MCF 10A (cell line): ENCODE data around the gene SSR4. TPM values are rescaled to one million over a fixed set of nuclear protein-coding genes. Genes with fewer than 3 reads are reported as not detected.

Experiments used
- BruUV-seq: library from RNA; stranded (reverse); fragments of 400-500 nt; replicated peaks from 2 replicates; lab custom pipeline; 2021; lab: Mats Ljungman, UMichigan
- CTCF ChIA-PET: fragments of 300-600 bp; sonication (Branson Sonifier 250); formaldehyde crosslinking; extraction: SDS; loops from one replicate; lab custom pipeline; 2021; ENCODE audit warnings: antibody characterized with exemption, inconsistent platforms; lab: Yijun Ruan, JAX
- POLR2A ChIA-PET: fragments of 300-600, 350-650 bp; sonication (Branson Sonifier 250); formaldehyde crosslinking; extraction: SDS; loops from one replicate; lab custom pipeline; 2020; ENCODE audit warnings: antibody characterized with exemption, inconsistent platforms; lab: Yijun Ruan, JAX
- DNase-seq: peaks from one replicate; pipeline ENCODE4 v3.0.0-alpha.2; 2018; ENCODE audit not compliant: unreplicated experiment
- H3K27ac Mint-ChIP-seq: one replicate; pipeline ENCODE4 v1.8.0; 2022; ENCODE audit warnings: mild to moderate bottlenecking, low read depth, mixed read lengths; ENCODE audit not compliant: unreplicated experiment
- H3K27me3 Mint-ChIP-seq: one replicate; pipeline ENCODE4 v1.8.0; 2022; ENCODE audit warnings: mixed read lengths; ENCODE audit not compliant: insufficient read depth, unreplicated experiment
- H3K36me3 Mint-ChIP-seq: one replicate; pipeline ENCODE4 v1.8.0; 2022; ENCODE audit warnings: mild to moderate bottlenecking, moderate library complexity, mixed read lengths; ENCODE audit not compliant: insufficient read depth, unreplicated experiment
- H3K4me1 Mint-ChIP-seq: one replicate; pipeline ENCODE4 v1.8.0; 2022; ENCODE audit warnings: mixed read lengths; ENCODE audit not compliant: insufficient read depth, unreplicated experiment
- H3K4me3 Mint-ChIP-seq: one replicate; pipeline ENCODE4 v1.8.0; 2022; ENCODE audit warnings: mild to moderate bottlenecking, moderate library complexity, mixed read lengths; ENCODE audit not compliant: unreplicated experiment
- H3K9me3 Mint-ChIP-seq: one replicate; pipeline ENCODE4 v1.8.0; 2022; ENCODE audit warnings: mixed read lengths; ENCODE audit not compliant: unreplicated experiment
- CTCF ChIP-seq: fragments of 200-600 bp; IDR thresholded peaks from one replicate; pipeline ENCODE4 v1.8.0; 2022; ENCODE audit warnings: antibody characterized with exemption, mild to moderate bottlenecking; ENCODE audit not compliant: unreplicated experiment
- intact Hi-C: fragments of 100-400 bp; cut with micrococcal nuclease; formaldehyde crosslinking; loops from 2 replicates; pipeline ENCODE4 v1.14.1; 2022
- total RNA-seq: library from RNA; stranded (reverse); gene quantifications from 2 replicates; pipeline ENCODE4 v1.2.3, GENCODE V29; 2022

SSR4 gene
- total RNA-seq, 1 experiment from 2014 or later: 328 TPM

GRCh38 chrX:153800746-153801145 lies 6.3 kb downstream of the SSR4 start:
- peaks cover 22% of the 10 kb centered on the region for H3K36me3 Mint-ChIP-seq
- no peaks in the 10 kb centered on the region for H3K9me3 Mint-ChIP-seq
- H3K27me3 Mint-ChIP-seq: no peaks in the 10 kb centered on the region
- no peak overlapping the region for H3K4me3 Mint-ChIP-seq
- no peak for TF ChIP-seq CTCF
- ChIA-PET CTCF (no interaction called here), POLR2A (no interaction called here)
- intact Hi-C loops: no loop called here
- H3K27ac Mint-ChIP-seq: no peak overlapping the region
- DNase-seq: no peak
- no TSS peak for BruUV-seq
- no peaks in the 10 kb centered on the region for H3K4me1 Mint-ChIP-seq

- Mint-ChIP-seq H3K4me1 (no peaks in the 10 kb centered on the region), H3K4me3 (no peak overlapping the region), H3K9me3 (no peaks in the 10 kb centered on the region), H3K27me3 (no peaks in the 10 kb centered on the region), H3K27ac (no peak overlapping the region), H3K36me3 (peaks cover 13% of the 10 kb centered on the region)
- CTCF ChIA-PET: interaction anchor here (0.7 kb wide), 1 partner anchor 123 kb away, joined by 4 read pairs; no protein-coding TSS in a partner anchor
- no peak for TF ChIP-seq CTCF
- DNase-seq: no peak
- no TSS peak for BruUV-seq
- POLR2A ChIA-PET: no interaction called here
- intact Hi-C loops: no loop called here
Measured at GRCh38 chrX:153801669-153802068, 7.2 kb downstream of the SSR4 start.

GRCh38 chrX:153802513-153803045 lies 8.1 kb downstream of the SSR4 start:
- no peak overlapping the region for H3K4me3 Mint-ChIP-seq
- TF ChIP-seq CTCF: no peak
- BruUV-seq: no TSS peak
- intact Hi-C loops: no loop called here
- POLR2A ChIA-PET: no interaction called here
- peaks cover 12% of the 10 kb centered on the region for H3K36me3 Mint-ChIP-seq
- no peak for DNase-seq
- no peaks in the 10 kb centered on the region for H3K4me1 Mint-ChIP-seq
- H3K27ac Mint-ChIP-seq: no peak overlapping the region
- peaks cover 2% of the 10 kb centered on the region for H3K9me3 Mint-ChIP-seq
- no peaks in the 10 kb centered on the region for H3K27me3 Mint-ChIP-seq
- CTCF ChIA-PET: no interaction called here

- H3K4me1 Mint-ChIP-seq: no peaks in the 10 kb centered on the region
- BruUV-seq: no TSS peak
- H3K9me3 Mint-ChIP-seq: peaks cover 8% of the 10 kb centered on the region
- DNase-seq: no peak
- no peak overlapping the region for H3K27ac Mint-ChIP-seq
- TF ChIP-seq CTCF: no peak
- POLR2A ChIA-PET: interaction anchor here (0.7 kb wide), 1 partner anchor 229 kb away, joined by 3 read pairs; no protein-coding TSS in a partner anchor
- intact Hi-C loops: no loop called here
- peaks cover 7% of the 10 kb centered on the region for H3K36me3 Mint-ChIP-seq
- H3K27me3 Mint-ChIP-seq: no peaks in the 10 kb centered on the region
- H3K4me3 Mint-ChIP-seq: no peak overlapping the region
- CTCF ChIA-PET: interaction anchor here (0.7 kb wide), 1 partner anchor 156 kb away, joined by 4 read pairs; no protein-coding TSS in a partner anchor
Measured at GRCh38 chrX:153803211-153804099, 9.0 kb downstream of the SSR4 start.
